IPS-18c (cell line): ENCODE data around the gene SPATC1L.
A peak's percentile ranks its signal among the peaks of the same experiment; 100 is the strongest.
"Not testable (repeated sequence)": the region's sequence is repeated elsewhere in the genome, so short reads cannot be mapped to it uniquely, and the experiment has no call there.

ENCODE experiments used
- H3K4me3 ChIP-seq: 2 replicates; pipeline ENCODE4 v1.7.0; 2013; ENCODE audit warnings: low read depth, mild to moderate bottlenecking, low read length, moderate library complexity; ENCODE audit not compliant: insufficient read depth
- H3K9me3 ChIP-seq: one replicate; pipeline ENCODE4 v1.6.1; 2013; ENCODE audit warnings: mild to moderate bottlenecking, low read length, moderate library complexity; ENCODE audit not compliant: control insufficient read depth, insufficient read depth

The SPATC1L gene

DNA sequence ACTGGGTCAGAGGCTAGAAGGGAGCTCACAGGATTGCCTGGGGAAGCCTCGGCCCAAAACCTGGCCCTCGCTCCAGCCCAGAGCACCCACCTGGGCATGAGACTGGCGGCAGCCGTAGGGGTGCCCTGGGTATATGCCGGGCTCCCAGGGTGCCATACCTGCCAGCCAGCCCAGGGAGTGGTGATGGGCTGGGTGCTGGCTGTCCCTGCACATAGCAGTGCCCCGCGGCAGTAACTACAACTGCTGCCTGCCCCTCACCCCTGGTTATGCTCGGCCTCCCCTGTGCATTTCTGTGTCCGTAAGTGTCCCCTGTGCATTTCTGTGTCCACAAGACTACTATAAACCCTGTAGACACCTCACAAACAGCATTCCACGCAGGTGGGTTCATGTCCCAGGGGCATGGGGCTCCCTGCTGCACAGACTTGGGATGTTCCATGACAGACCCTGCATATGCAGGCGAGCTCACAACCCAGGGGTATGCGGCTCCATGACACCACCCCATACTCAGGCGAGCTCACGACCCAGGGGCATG lies 5.8 kb upstream of the SPATC1L start:
- Histone ChIP-seq H3K9me3 (no peaks in the 10 kb centered on the region), H3K4me3 (no peak overlapping the region)

DNA sequence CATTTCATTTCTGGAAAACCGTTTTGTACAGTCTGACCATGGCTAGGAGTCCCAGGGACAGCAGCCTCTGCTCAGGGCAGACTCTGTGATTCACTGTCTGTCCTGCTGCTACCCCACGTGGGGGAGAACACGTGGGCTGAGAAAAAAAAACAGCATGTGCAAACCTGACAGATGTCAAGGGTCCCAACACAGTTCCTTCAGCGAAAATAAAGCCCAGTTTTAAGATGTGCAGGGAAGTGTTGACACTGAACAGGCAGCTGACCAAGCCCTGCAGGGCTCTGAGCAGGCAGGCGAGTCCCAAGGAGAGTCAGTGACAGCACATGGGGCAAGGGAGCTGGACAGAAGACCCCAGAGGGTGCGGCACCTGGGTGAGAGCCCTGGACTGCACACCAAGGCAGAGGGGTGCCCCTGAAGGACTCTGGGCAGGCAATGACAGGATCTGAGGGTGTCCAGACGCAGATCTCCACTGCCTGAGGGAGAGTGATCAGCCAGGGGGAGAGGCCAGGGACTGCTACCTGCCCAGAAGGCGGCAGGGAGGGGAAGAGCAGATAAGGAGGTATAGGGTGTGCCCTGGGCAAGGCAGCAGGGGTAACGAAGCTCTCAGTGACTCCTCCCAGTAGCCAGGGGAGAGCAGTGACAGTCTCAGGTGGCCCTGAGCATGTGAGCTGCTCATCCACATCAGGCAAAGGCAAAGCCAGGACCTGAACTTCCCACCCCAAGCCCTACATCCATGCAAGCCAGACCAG lies 5.1 kb upstream of the SPATC1L start:
- H3K9me3 ChIP-seq: no peaks in the 10 kb centered on the region

DNA sequence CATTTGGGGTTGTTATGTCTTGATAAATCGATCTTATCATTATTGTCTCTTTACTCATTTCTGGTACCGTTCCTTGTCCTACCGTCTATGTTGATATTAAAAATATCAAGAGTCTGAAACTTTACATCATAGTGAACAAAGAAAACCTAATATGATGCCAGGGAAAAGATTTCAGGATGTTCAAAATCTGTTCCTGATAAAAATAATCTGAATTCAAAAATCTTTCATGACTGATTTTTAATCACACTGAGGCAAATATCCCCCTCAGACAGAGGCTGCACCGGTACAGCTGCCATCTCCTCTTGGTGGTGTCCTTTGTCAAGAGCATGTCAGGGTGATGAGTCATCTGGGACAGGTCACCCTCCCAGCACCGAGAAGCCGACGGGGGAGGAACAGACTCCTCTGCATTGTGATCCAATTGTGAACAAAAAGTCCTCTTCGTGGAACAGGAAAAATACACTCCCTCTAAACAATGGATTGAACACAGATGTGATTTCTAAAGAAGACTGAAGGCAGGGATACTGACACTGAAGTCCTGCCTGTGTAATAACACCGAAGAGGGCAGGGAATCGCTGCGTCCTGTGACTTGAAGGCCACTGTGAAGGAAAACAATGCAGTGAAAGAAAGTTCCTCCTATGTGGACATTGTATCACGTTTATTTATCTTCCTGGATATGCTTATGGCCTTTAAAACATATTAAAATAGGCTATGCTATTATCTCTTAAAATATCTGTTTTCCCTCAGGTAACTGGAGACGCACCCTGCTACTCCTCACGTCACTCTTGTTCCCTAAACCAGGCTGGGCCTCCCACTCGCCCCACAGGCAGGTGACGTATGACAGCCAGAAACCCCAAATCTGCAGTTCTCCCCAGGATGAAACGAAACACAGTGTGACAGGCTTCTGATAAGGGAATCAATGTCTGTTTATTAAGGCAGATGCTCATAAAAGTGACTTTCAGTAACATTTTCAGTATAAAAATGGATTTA lies 4.3 kb upstream of the SPATC1L start:
- no peak overlapping the region for H3K4me3 ChIP-seq
- H3K9me3 ChIP-seq: no peaks in the 10 kb centered on the region

More for the DNA sequence above, 5.1 kb upstream of the SPATC1L start:
- H3K4me3 ChIP-seq: no peak overlapping the region

DNA sequence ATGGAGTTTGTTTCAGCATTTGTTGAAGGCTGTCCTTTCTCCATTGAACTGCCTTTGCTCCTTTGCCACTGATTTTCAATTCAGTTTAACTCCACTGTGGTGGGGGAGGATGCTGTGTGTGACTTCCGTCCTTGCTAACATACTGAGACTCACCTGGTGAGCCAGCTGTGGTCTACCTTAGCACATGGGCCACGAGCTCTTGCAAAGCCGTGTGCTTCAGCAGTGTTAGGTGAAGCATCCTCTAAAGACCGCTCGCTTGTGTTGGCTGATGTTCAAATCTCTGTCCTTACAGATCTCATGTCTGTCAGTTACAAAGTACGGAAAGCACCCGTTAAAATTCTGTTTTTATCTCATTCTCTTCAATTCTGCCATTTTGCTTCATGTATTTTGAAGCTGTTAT lies 3.6 kb upstream of the SPATC1L start:
- Histone ChIP-seq H3K4me3 (no peak overlapping the region), H3K9me3 (no peaks in the 10 kb centered on the region)

- H3K9me3 ChIP-seq: no peaks in the 10 kb centered on the region
Measured at GRCh38 chr21:46187261-46187660, 3.0 kb upstream of the SPATC1L start.

DNA sequence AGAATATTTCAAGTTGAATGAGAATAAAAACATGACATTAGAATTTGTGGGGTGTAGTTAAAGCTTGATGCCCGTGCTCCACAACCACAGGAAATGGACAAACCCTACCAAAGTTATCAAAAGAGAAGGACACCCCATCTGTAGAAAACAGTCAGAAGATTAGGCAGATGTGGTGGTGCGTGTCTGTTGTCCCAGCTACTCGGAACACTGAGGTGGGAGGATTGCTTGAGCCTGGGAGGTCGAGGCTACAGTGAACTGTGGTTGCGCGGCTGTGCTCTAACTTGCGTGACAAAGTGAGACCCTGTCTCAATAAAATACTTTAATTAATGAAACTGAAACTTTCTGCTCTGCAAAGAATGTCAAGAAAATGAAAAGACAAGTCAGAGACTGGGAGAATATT lies 1.5 kb upstream of the SPATC1L start:
- Histone ChIP-seq H3K4me3 (no peak overlapping the region), H3K9me3 (no peaks in the 10 kb centered on the region)

More at GRCh38 chr21:46187261-46187660, 3.0 kb upstream of the SPATC1L start:
- no peak overlapping the region for H3K4me3 ChIP-seq

DNA sequence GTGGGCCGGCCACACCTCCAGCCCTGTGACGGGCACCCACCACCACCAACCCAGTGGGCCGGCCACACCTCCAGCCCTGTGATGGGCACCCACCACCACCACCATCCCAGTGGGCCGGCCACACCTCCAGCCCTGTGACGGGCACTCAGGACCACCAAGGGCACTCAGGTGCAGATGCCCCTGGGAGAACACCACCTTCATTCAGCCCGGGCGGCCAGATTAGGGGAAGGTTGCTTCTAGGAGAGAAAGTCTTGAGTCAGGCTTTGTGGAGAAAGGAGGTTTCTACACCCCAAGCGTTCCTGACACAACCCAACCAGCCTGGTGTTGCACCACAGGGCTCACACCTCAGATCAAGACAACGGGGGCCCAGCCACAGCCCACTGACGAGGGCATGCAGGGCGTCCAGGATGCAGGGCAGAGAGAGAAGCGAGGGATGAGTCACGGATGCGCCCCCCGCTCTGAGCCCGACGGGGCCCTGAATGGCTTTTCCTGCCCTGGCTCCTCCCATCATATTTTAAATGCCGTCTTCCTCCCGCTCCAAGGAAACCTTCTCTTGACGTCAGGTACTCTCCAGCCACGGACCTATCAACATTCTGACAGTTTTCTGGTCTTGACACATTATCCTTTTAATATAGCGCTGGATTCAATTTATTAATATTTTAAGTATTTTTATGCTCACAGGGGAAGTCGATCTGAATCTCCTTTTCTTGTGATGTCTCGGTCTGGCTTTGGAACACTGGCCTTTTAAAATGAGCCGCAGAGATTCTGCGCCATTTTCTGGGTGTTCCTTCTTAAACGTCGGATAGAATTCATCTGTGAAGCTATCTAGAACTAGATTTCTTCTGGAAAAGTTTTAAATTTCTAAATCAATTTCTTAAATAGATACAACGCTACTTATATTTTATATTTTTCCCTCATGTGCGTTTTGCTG lies 631 bp upstream of the SPATC1L start:
- Histone ChIP-seq H3K4me3 (peak overlapping the region; percentile 55; the same call in 1 of the 2 replicates), H3K9me3 (no peaks in the 10 kb centered on the region)

GRCh38 chr21:46183337-46183909 lies 836 bp downstream of the SPATC1L start:
- not testable (repeated sequence) for H3K4me3 ChIP-seq, H3K9me3 ChIP-seq

- H3K4me3 ChIP-seq: no peak overlapping the region
- no peaks in the 10 kb centered on the region for H3K9me3 ChIP-seq
Measured at GRCh38 chr21:46182548-46183336, 1.5 kb downstream of the SPATC1L start.

DNA sequence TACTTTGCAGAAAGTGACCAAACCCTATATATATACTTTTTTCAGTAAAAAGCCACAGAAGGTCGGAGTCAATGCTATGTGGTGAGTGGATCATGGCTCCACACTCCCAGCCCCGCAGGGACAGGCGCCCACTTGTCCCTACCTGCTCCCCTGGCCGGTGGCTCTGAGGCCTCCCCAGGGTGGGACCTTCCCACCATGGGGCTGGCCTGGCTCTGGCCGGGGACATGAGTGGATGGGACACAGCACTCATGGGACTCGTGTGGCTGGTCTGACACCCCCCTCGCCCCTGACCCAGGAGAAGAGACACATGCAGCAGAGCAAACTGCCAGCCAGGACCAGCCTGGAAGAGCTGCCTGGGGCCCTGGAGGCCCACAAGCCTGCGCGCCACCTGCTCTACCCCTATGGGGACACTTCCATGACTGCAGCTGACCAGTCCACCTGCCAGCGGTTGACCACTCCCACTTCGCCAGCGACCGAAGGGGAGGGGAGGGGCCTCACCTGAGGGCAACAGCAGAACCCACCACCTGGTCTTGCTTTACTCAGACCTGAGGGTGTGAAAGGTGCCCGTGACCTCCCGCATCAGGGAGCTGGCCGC lies 2.2 kb downstream of the SPATC1L start:
- no peaks in the 10 kb centered on the region for H3K9me3 ChIP-seq
- no peak overlapping the region for H3K4me3 ChIP-seq

DNA sequence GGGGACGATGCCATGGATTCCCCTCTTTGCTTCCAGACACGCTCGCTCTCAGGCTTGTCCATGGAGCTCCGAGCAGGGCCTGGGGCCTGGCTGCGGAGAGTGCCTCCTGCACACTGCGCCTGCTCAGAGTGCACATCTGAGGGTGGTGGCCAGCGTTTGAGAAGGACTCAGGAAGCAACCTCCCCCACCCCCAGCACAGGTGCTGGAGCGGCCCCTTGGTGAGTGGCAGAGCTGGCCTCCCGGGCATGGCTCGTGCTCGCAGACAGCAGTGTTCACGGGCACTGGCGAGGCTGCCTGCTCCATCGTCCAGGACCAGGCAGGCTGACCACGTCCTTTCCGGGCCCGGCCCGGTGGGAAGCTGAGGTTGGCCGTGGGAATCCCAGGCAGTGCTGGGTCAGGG lies 2.8 kb downstream of the SPATC1L start:
- Histone ChIP-seq H3K4me3 (no peak overlapping the region), H3K9me3 (no peaks in the 10 kb centered on the region)

- H3K9me3 ChIP-seq: no peaks in the 10 kb centered on the region
- H3K4me3 ChIP-seq: no peak overlapping the region
Measured at GRCh38 chr21:46180778-46181391, 3.4 kb downstream of the SPATC1L start.

DNA sequence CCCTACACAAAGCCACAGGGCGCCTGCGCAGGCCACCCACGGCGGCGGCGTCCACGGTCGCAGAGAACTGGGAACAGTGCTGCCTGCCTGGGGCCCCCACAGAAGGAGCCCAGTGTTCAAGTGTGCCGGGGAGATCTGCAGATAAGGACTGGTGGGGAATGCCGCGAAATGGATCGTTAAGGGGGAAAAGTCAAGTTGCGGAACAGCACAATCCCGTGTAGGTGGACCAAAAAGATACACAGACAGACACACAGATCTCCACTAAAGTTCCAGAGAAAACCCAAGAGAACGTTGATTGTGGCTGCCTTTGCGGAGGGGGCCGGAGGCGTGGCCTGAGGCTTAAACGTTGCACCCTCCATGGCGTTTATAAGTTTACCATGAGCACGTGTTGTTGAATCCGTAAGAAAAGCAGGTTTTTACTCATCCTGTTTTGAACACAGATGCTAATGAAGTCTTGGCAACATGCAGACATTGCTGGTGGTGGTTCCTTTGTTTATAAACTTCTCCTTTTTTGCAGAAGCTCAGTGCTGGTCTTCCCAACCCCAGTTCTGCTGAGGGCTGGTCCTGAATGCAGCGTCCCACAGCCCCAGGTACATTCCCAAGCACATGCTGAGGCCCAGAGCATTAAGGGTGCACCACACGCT lies 4.1 kb downstream of the SPATC1L start:
- Histone ChIP-seq H3K4me3 (no peak overlapping the region), H3K9me3 (no peaks in the 10 kb centered on the region)

- no peaks in the 10 kb centered on the region for H3K9me3 ChIP-seq
- no peak overlapping the region for H3K4me3 ChIP-seq
Measured at GRCh38 chr21:46179708-46180078, 4.6 kb downstream of the SPATC1L start.

DNA sequence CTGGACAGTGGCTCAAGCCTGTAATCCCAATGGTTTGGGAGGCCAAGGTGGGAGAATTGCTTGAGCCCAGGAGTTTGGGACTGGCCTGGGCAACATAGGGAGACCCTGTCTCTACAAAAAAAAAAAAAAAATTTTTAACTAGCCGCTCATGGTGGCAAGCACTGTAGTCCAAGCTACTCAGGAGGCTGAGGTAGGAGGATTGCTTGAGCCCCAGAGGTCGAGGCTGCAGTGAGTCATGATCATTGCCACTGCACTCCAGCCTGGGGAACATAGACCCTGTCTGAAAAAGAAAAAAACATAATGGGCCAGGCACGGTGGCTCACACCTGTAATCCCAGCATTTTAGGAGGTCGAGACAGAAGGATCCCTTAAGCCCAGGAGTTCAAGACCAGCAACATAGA lies 5.3 kb downstream of the SPATC1L start:
- Histone ChIP-seq H3K9me3 (no peaks in the 10 kb centered on the region), H3K4me3 (no peak overlapping the region)
